HG02870 (cell line): Measurements from ENCODE around the gene GNG10.
"Not testable (repeated sequence)": the region's sequence is repeated elsewhere in the genome, so short reads cannot be mapped to it uniquely, and the experiment has no call there.

Experiments used
- ATAC-seq: cut with Tn5 transposase; IDR thresholded peaks from one replicate; pipeline ENCODE4 v1.9.1; 2021; ENCODE audit warnings: mild to moderate bottlenecking, moderate library complexity; ENCODE audit not compliant: unreplicated experiment

The GNG10 gene

DNA sequence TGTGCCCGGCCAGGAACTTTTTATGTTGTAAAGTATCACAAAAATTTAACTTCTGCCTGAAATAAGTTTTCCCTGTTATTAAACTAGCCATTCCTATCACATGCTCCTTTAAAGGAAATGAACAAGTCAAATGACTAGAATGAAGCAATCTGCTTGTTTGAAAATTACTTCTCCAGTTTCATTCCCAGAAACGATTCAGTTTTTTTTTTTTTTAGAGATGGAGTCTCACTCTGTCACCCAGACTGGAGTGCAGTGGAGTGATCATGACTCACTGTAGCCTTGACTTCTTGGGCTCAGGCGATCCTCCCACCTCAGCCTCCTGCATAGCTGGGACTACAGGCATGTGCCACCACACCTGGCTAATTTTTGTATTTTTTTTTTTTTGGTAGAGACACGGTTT is 13.3 kb upstream of the GNG10 start:
- ATAC-seq: no peak

DNA sequence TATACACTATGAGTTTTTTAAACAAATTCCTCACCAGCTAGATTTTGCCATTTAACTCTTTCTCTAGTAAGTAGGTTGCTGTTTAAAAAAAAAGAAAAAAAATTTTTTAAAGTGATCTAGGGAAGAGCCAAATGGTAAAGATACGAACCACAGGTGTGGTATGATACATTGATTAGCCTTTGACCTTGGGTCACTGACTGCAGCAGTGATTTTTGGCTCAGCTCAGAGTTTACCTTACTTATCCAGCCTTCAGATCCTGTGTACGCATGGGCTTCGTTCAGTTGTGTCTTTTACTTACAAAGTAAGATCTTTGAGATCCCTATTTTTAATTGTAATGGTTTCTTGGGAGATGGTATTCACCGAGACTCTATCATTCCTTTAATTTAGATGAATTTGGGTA is 12.4 kb upstream of the GNG10 start:
- no peak for ATAC-seq

- no peak for ATAC-seq
Observed at GRCh38 chr9:111657051-111657450, 4.4 kb upstream of the GNG10 start.

GRCh38 chr9:111658943-111659342 is 2.5 kb upstream of the GNG10 start:
- no peak for ATAC-seq

GRCh38 chr9:111659691-111660090 is 1.7 kb upstream of the GNG10 start:
- ATAC-seq: no peak

DNA sequence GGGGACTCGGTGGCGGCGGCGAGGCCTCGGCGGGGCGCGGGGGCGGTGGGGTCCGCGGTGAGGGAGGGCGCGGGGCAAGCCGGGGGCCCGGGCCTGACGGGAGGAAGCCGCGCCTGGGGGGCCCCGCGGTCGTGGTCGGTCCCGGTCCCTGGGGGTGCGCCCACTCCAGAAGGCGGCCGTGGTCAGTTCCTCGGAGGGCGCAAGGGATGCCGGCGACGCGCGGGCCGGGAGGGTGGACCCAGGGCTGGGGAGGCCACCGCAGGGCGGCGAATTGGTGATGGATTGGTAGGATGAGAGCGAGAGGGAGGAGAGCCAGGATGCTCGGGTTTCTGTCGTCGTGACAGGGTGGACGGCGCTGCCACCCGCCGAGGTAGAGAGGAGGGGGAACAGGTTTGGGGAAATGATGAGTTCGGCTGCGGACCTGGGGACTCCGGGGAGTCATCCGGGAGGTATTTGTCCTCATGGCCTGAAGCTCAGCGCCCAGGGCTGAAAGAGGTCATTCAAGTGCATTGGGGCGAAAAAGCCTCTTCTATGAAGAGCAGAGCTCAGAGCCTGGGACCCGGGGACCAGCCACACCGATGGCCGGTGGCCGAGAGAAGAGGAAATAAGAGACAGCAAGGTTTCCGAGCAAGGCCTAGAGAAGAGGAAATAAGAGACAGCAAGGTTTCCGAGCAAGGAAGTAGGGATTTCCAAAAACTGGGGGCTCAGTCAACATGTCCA is 557 bp downstream of the GNG10 start:
- peak; percentile 20 for ATAC-seq

DNA sequence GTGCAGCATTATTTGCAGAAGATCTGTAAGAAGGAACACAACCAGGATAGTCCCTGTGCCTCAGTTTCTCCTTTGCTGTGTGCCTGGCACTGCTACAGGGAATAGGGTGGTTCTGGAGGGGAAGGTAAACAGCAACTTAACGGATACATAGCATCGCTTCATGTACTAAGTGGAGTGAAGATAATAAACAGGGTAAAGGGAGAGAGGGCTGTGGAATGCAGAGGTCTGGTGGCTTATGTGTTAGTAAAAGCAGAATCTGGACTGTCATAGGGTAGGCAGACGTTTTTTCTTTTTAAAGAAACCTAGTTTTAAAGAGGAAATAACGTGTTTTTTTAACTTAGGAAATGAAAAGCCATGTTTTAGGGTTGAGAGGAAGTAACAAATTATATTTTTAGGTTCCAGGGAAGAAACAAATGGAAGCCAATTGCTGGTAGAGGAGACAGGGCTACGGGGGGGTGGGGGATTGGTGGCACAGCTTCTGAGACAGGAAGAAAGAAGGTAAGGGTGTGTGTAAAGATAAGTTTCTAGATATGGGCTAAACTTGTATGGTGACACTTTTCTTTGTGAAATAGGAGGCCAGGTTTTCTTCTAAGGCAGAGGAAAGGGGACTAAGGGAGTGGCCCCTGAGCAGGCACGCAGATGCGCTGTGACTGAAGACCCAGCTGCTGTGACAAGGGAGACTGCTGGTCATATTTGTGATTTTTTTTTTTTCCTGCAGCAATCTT is 1.3 kb downstream of the GNG10 start:
- ATAC-seq: peak; percentile 3

DNA sequence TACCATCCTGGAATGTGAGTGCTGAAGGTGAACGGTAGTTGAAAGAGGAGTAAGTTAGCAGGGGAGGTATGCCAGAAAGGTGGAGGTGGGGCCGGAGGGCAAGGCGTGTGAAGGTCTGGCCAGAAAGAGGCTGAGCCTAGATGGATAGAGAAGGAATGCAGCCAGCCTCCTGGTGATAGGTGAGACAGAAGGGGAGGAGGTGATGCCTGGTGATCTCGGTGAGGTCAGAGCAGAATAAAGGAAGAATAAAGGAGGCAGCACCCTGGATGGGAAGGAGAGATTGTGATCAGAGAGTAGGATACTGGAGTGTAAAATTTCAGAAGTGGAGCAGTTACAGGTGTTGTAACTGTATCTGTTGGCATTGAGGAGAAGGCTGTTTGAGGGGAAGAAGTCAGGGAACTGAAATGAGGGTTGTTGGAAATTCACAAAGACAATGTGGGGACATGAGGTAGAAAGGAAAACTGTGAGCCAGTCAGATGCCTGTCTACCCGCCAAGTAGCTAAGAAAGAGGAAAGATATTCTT is 2.0 kb downstream of the GNG10 start:
- no peak for ATAC-seq

GRCh38 chr9:111668026-111668573 is 6.7 kb downstream of the GNG10 start:
- ATAC-seq: no peak

DNA sequence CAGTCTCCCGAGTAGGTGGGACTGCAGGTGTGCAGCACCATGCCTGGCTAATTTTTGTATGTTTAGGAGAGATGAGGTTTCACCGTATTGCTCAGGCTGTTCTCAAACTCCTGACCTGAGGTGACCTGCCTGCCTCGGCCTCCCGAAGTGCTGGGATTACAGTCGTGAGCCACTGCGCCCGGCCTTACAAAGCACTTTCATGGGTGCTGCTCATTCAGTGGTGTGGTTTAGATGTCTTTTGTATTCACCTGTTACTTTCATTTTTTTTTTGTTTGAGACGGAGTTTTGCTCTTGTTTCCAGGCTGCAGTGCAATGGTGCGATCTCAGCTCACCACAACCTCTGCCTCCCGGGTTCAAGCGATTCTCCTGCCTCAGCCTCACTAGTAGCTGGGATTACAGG is 7.2 kb downstream of the GNG10 start:
- ATAC-seq: not testable (repeated sequence)

DNA sequence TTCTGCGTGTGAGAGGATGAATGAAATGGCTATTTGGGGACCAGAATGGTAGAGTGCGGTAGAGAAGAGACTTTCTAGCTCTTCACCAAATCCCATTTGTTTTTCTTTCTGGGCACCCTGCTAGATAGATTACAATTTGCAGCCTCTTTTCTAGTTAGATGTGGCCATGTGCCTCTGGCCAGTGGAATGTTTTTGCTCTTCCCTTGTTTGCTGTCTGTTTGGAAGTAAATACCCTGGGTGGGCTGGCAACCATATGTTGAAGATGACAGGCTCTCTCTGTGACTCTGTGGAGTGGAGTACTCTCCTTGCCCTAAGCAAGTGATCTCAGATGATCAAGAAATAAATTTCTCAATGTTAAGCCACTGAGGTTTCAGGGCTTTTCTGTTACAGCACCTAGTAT is 12.9 kb downstream of the GNG10 start:
- no peak for ATAC-seq

GRCh38 chr9:111676116-111676515 is 14.7 kb downstream of the GNG10 start:
- ATAC-seq: no peak

DNA sequence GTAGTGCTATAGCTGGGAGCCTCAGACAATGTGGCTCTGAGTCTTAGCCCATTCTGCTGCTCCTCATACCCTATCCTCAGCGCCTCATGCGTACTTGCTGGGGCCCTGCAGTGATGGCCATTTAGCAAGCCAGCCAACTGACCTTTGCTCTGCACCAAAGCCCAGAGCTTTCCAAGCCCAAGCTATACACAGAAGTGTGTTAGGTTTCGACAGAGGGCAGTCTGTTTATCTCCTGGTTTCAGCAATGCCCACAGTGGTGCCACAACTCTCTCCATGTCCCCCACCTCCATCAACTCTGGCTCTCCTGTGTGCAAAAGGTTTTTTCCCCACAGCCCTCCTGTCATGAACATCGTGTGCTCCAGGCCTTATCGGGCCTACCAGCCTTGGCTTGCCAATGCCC is 16.9 kb downstream of the GNG10 start:
- no peak for ATAC-seq

- no peak for ATAC-seq
Observed at GRCh38 chr9:111679199-111679598, 17.8 kb downstream of the GNG10 start.

DNA sequence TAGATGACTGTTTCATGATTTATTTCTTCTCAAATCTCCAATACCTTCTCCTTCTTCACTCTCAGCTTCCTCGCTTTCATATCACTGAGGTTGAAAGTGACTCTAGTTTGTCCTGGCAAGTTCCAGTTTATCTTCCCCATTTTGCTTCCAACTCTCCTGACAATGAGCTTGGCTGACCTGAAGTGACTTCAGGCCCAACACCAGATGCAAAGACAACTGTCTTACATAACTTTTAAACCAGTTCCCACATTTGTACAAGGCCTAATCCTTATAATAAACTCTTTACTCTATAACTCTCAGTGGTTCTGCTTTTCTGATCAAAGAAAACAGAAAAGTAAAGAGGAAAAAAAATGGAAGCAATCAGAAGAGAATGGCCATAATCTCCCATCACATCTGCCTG is 22.0 kb downstream of the GNG10 start:
- no peak for ATAC-seq

GRCh38 chr9:111691672-111692329 is 30.4 kb downstream of the GNG10 start:
- ATAC-seq: no peak

DNA sequence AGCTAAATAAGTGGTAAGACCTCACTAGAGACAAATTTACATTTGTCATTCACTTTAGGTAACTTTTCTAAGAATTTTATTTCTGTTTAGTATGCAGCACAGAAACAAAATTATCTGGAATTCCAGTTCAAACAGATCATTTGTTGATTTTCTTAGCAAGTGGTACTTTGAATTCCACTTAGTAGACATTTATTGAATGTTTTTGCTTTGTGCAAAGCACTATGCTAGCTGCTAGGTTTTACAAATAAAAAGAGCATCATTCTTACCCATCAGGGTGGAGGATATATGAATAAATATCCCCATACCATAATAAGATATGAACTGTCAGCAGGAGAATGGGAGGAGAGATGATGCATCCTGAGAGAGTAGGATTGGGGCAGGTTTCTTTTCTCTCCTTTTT is 35.4 kb downstream of the GNG10 start:
- ATAC-seq: no peak

- no peak for ATAC-seq
Observed at GRCh38 chr9:111700776-111701175, 39.4 kb downstream of the GNG10 start.

GRCh38 chr9:111704503-111704902 is 43.1 kb downstream of the GNG10 start:
- ATAC-seq: no peak

DNA sequence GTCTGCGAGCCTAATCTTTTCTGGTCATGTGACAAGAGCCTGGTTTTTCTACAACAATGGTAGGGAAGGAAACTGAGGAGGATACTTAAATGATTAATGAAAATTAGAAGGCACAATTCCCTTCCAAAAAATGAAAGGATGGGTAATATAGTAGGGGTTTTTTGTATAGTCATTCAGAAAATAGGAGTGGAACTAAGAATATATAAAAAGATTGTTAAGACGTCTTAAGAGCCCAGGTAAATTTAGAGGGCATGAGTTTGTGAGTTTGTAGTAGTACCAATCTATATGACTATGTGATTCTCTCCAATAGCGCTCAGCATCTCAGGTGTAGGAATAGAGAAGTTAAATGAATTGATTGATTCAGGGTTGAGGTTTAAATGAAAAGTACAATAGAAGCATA is 50.1 kb downstream of the GNG10 start:
- ATAC-seq: no peak

- ATAC-seq: no peak
Observed at GRCh38 chr9:111712369-111712768, 51.0 kb downstream of the GNG10 start.

GRCh38 chr9:111715471-111715870 is 54.1 kb downstream of the GNG10 start:
- ATAC-seq: no peak
